HG02981 (cell line): ENCODE data around the gene THEM4.

Experiments used
- ATAC-seq: cut with Tn5 transposase; IDR thresholded peaks from one replicate; pipeline ENCODE4 v1.9.1; 2021; ENCODE audit warnings: mild to moderate bottlenecking, moderate library complexity; ENCODE audit not compliant: unreplicated experiment

The THEM4 gene

GRCh38 chr1:151839082-151839412 is 70.3 kb downstream of the THEM4 start:
- ATAC-seq, result no peak

- ATAC-seq, result no peak
Observed at GRCh38 chr1:151838222-151839081, 70.9 kb downstream of the THEM4 start.

- ATAC-seq, result no peak
Observed at GRCh38 chr1:151837884-151838221, 71.5 kb downstream of the THEM4 start.

GRCh38 chr1:151837197-151837596 is 72.1 kb downstream of the THEM4 start:
- no peak for ATAC-seq

GRCh38 chr1:151835596-151835995 is 73.7 kb downstream of the THEM4 start:
- no peak for ATAC-seq

GRCh38 chr1:151834239-151834638 is 75.1 kb downstream of the THEM4 start:
- no peak for ATAC-seq

- no peak for ATAC-seq
Observed at GRCh38 chr1:151833172-151833900, 76.0 kb downstream of the THEM4 start.

- ATAC-seq, result no peak
Observed at GRCh38 chr1:151832318-151832980, 76.9 kb downstream of the THEM4 start.

- ATAC-seq, result no peak
Observed at GRCh38 chr1:151831605-151832004, 77.7 kb downstream of the THEM4 start, which contains the start of gene RORC. RORC (minus strand) TSS chr1:151831802; CDS start chr1:151831764, 38 bp downstream.

- no peak for ATAC-seq
Observed at GRCh38 chr1:151831256-151831591, 78.1 kb downstream of the THEM4 start.

- no peak for ATAC-seq
Observed at GRCh38 chr1:151830055-151830454, 79.3 kb downstream of the THEM4 start.

GRCh38 chr1:151829352-151830046 is 79.8 kb downstream of the THEM4 start:
- ATAC-seq, result no peak

GRCh38 chr1:151828921-151829320 is 80.4 kb downstream of the THEM4 start:
- no peak for ATAC-seq

- no peak for ATAC-seq
Observed at GRCh38 chr1:151827853-151828252, 81.5 kb downstream of the THEM4 start.

GRCh38 chr1:151825751-151826660 is 83.3 kb downstream of the THEM4 start:
- no peak for ATAC-seq

GRCh38 chr1:151825204-151825603 is 84.1 kb downstream of the THEM4 start:
- ATAC-seq, result no peak
